ENCODE results near the gene USP30.

- no peak for TF ChIP-seq TAF1 (IDR thresholded peaks at IDR 0.05; ENCODE audit: borderline replicate concordance, low read depth, low read length)
- no peak for TF ChIP-seq POLR2A (IDR thresholded peaks at IDR 0.05; ENCODE audit: low read depth, low read length)
These were observed 34.1 kb upstream of the USP30 start for GRCh38 chr12:109018296-109018695.

Measured in GM12892 (cell line).